GM18909 (cell line): Measurements from ENCODE around the gene ERC1.

Experiments used
- ATAC-seq: cut with Tn5 transposase; IDR thresholded peaks from one replicate; pipeline ENCODE4 v1.9.1; 2021; ENCODE audit warnings: mild to moderate bottlenecking; ENCODE audit not compliant: unreplicated experiment, poor library complexity

Gene ERC1

GRCh38 chr12:1273051-1273450 lies 282.0 kb downstream of the ERC1 start:
- no peak for ATAC-seq

GRCh38 chr12:1277905-1278304 lies 286.9 kb downstream of the ERC1 start:
- ATAC-seq = no peak

GRCh38 chr12:1279050-1279449 lies 288.0 kb downstream of the ERC1 start:
- no peak for ATAC-seq

DNA sequence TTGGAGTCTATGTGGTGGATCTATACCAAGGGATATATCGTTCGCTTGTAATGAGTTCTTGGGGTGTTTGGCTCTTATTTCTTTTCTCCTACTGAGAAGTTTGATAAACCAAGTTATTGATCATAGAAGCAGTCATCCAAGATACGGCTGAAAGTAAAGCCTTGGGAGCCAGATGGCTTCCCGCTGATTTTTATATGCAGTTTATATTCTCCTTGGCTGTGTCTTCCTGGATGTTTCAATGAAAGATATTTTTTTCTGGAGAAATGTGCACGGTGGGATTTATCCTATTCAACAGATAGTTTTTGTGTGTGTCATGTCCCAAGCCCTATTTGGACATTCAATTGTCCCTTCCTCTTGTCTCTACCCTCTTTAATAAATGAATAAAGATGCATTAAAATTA lies 289.0 kb downstream of the ERC1 start:
- ATAC-seq = no peak

GRCh38 chr12:1281683-1282366 lies 290.8 kb downstream of the ERC1 start:
- ATAC-seq = no peak

DNA sequence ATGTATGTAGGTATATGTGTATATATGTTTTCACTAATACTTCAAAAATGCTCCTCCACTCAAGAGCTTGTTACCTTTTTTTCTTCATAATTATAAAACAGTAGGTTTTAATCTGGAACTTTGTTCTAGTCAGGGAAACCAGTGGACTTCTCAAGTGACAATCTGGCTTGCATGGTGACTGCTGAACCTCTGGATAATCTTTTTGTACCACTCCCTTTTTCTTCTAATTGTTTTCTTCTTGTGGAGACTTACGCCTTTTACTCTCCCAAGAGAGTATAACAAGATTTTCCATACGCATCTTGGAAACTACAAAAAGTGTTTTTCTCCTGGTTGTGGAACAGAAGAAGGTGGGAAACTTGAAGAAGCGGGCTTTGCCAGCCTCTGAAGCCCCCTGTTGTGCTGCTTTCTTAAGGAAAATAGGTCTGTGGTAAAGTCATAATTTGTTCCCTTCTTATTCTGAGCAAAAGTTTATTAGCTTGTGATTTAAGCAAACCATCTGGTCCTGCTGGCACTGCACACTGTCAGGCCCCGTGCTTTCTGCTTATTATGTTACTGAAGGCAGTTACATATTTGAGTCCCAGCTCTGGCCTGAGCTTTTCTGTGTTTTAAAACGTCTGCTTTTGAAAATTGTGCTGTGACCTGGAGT lies 291.8 kb downstream of the ERC1 start:
- ATAC-seq = no peak

- ATAC-seq = no peak
Observed at GRCh38 chr12:1283316-1283715, 292.3 kb downstream of the ERC1 start.

GRCh38 chr12:1284611-1285010 lies 293.6 kb downstream of the ERC1 start:
- ATAC-seq = no peak

GRCh38 chr12:1287446-1287975 lies 296.5 kb downstream of the ERC1 start:
- ATAC-seq = no peak

- no peak for ATAC-seq
Observed at GRCh38 chr12:1288333-1288732, 297.3 kb downstream of the ERC1 start.

GRCh38 chr12:1289371-1290155 lies 298.5 kb downstream of the ERC1 start:
- no peak for ATAC-seq

- ATAC-seq = no peak
Observed at GRCh38 chr12:1290716-1291115, 299.7 kb downstream of the ERC1 start.

- ATAC-seq = no peak
Observed at GRCh38 chr12:1291601-1292332, 300.7 kb downstream of the ERC1 start.

DNA sequence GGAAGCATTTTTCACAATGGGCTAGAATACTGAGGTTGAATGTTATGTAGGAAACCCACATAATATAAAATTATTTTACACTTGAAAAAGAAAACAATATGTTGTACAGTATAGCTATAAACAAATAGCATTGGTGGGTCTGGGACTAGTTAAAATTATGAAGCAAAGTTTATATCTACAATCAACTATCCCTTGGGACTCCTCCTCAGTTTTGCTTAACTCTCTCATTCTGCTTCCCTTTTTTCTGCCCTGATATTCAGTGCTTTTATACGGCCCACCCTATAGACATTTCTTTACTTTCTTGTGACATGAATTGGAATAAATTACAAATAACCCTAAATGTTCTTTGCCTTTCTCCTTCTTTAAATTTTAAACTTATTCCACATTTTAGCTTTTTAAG lies 302.9 kb downstream of the ERC1 start:
- ATAC-seq = no peak

GRCh38 chr12:1297206-1297605 lies 306.2 kb downstream of the ERC1 start:
- no peak for ATAC-seq

DNA sequence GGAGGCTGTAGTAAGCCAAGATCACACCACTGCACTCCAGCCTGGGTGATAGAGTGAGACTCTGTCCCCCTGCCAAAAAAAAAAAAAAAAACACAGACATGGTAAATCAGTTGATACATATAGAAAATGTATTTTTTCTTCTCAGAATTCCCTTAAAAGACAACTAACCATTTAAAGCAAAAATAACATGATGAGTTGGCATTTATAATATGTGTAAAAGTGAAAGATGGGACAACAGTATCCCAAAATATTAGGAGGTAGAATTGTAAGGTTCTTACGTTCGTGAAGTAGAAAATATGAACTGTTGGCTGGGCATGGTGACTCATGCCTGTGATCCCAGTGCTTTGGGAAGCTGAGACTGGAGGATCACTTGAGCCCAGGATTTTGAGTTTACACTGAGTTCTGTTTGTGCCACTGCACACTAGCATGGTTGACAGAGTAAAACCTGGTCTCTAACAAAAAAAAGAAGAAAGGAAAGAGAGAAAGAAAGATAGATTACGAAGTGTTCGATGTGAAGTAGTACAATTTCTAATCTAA lies 306.7 kb downstream of the ERC1 start:
- ATAC-seq = no peak

DNA sequence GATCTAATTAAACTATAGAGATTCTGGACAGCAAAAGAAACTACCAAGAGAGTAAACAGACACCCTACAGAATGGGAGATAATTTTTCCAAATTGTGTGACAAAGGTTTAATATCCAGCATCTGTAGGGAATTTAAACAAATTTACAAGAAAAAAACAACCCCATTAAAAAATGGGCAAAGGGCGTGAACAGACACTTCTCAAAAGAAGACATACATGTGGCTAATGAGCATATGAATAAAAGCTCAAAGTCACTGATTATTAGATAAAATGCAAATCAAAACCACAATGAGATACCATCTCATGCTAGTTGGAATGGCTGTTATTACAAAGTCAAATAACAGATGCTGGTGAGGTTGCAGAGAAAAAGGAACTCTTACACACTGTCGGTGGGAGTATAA lies 309.4 kb downstream of the ERC1 start:
- no peak for ATAC-seq

- ATAC-seq = no peak
Observed at GRCh38 chr12:1302201-1302870, 311.3 kb downstream of the ERC1 start.

DNA sequence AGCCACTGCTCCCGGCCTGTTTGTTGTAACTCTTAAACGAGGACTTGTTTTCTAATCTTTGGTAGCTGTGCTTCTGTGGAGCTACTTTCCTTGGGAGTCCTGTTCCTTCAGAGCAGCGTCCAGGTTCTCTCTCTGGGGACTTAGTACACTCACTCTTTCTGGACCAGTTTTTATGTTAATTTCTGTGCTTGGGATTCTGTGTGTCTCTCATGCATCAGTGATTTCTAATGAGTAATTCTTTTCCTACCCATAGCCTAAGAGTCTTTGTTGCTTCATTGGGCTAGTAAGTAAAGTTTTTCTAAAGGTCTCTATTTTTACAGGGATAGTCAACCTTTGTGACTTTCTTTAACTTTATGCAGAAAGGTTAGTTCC lies 314.0 kb downstream of the ERC1 start:
- ATAC-seq = no peak
